ENCODE results near the gene GRM3. TPM values are rescaled to one million over a fixed set of nuclear protein-coding genes. Genes with fewer than 3 reads are reported as not detected.

Gene GRM3
- total and polyA plus RNA-seq, 2 donors (not counting 3 experiments of a cell fraction or from before 2014, with no cell fraction given), result not detected

- Histone ChIP-seq H3K79me2 (ENCODE audit: control insufficient read depth, insufficient read depth, low read length) (no peaks in the 10 kb centered on the region), H3K4me1 (ENCODE audit: control insufficient read depth, extremely low read depth, insufficient read depth, low read length) (no peaks in the 10 kb centered on the region), H3K27ac (ENCODE audit: insufficient read depth, low read depth, low read length) (no peak overlapping the region), H3K4me3 (replicated peaks in 1 of 3; ENCODE audit: insufficient read depth in 1 of 3, low read depth in 1 of 3, low read length in 3 of 3) (no peak overlapping the region), H3K9me1 (replicated peaks; ENCODE audit: control insufficient read depth, extremely low read depth, insufficient read depth, low read length) (no peaks in the 10 kb centered on the region), H3K9me3 (replicated peaks; ENCODE audit: control insufficient read depth, insufficient read depth, low read length) (no peaks in the 10 kb centered on the region), H4K20me1 (replicated peaks; ENCODE audit: control insufficient read depth, extremely low read depth, insufficient read depth, low read length) (no peaks in the 10 kb centered on the region), H2AFZ (ENCODE audit: low read depth, low read length) (no peak overlapping the region), H3K4me2 (ENCODE audit: insufficient read depth, low read length) (no peak overlapping the region), H3K9ac (replicated peaks; ENCODE audit: extremely low read depth, insufficient read depth, low read length) (no peak overlapping the region), H3K27me3 (ENCODE audit: control insufficient read depth in 2 of 2, insufficient read depth in 2 of 2, low read length in 2 of 2) (peaks cover 0 to 2% of the 10 kb centered on the region in 2 experiments), H3K36me3 (ENCODE audit: control insufficient read depth in 2 of 2, extremely low read depth in 1 of 2, insufficient read depth in 2 of 2, low read length in 2 of 2) (no peaks in the 10 kb centered on the region)
- TF ChIP-seq FOS (IDR thresholded peaks at IDR 0.05; ENCODE audit: borderline replicate concordance, insufficient read depth, low read length), result no peak
- TF ChIP-seq CTCF (IDR thresholded peaks at IDR 0.05; ENCODE audit: extremely low read depth in 1 of 2, insufficient read depth in 1 of 2, low read depth in 1 of 2, low read length in 2 of 2), result no peak
- no peak for TF ChIP-seq EZH2 (IDR thresholded peaks at IDR 0.05; ENCODE audit: borderline replicate concordance, low read depth, low read length, severe bottlenecking)
- CTCF ChIA-PET, result no interaction called here
- intact Hi-C loops (cut with micrococcal nuclease) (no loop called here), dilution Hi-C loops (cut with MboI; ENCODE audit: extremely low pct_ligation_motif_present, low sequenced_read_pairs) (no loop called here)
- no TSS peak for BruUV-seq (replicated peaks)
- DNase-seq (ENCODE audit: low read depth, low spot score) (peak; percentile 9), FAIRE-seq (no peak)
- POLR2A ChIA-PET, result no interaction called here
Observed at GRCh38 chr7:86760236-86760635, 116.5 kb downstream of the GRM3 start.

DNA sequence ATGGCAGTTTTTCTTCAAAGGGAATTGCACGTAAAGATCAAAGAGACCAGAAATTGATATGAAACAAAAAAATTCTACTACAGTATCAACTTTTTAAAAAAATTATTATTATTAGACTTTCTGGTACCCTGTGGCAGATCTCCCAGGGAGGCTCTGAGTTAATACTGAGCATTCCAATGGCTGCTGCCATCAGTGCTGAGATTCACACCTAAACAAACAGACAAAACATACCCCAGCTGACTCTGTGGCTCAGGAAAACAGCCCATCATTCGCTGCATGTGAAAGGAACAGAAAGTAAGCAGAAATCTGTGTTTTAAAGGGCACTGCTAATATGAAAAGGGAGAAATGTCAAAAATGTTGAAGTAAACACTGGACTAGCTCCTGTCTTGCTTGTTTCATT lies 118.4 kb downstream of the GRM3 start:
- H3K4me2 ChIP-seq (ENCODE audit: insufficient read depth, low read length), result no peak overlapping the region
- H3K79me2 ChIP-seq (ENCODE audit: control insufficient read depth, insufficient read depth, low read length), result no peaks in the 10 kb centered on the region
- POLR2A ChIA-PET, result no interaction called here
- FAIRE-seq, result no peak
- H2AFZ ChIP-seq (ENCODE audit: low read depth, low read length), result no peak overlapping the region
- no peak overlapping the region for H3K4me3 ChIP-seq (replicated peaks in 1 of 3; ENCODE audit: insufficient read depth in 1 of 3, low read depth in 1 of 3, low read length in 3 of 3)
- H3K4me1 ChIP-seq (ENCODE audit: control insufficient read depth, extremely low read depth, insufficient read depth, low read length), result no peaks in the 10 kb centered on the region
- H3K27ac ChIP-seq (ENCODE audit: insufficient read depth, low read depth, low read length), result no peak overlapping the region
- intact Hi-C loops (cut with micrococcal nuclease) (no loop called here), dilution Hi-C loops (cut with MboI; ENCODE audit: extremely low pct_ligation_motif_present, low sequenced_read_pairs) (no loop called here)
- H3K36me3 ChIP-seq (ENCODE audit: control insufficient read depth in 2 of 2, extremely low read depth in 1 of 2, insufficient read depth in 2 of 2, low read length in 2 of 2), result no peaks in the 10 kb centered on the region
- no peak for DNase-seq (ENCODE audit: low read depth, low spot score)
- CTCF ChIA-PET, result no interaction called here
- no peaks in the 10 kb centered on the region for H3K9me3 ChIP-seq (replicated peaks; ENCODE audit: control insufficient read depth, insufficient read depth, low read length)
- BruUV-seq (replicated peaks), result no TSS peak
- no peaks in the 10 kb centered on the region for H4K20me1 ChIP-seq (replicated peaks; ENCODE audit: control insufficient read depth, extremely low read depth, insufficient read depth, low read length)
- H3K27me3 ChIP-seq (ENCODE audit: control insufficient read depth in 2 of 2, insufficient read depth in 2 of 2, low read length in 2 of 2), result peaks cover 0 to 2% of the 10 kb centered on the region in 2 experiments
- H3K9me1 ChIP-seq (replicated peaks; ENCODE audit: control insufficient read depth, extremely low read depth, insufficient read depth, low read length), result no peaks in the 10 kb centered on the region
- TF ChIP-seq GATA2 (IDR thresholded peaks at IDR 0.05; ENCODE audit: insufficient read depth, insufficient read length, low read depth, low read length), result no peak
- TF ChIP-seq EZH2 (IDR thresholded peaks at IDR 0.05; ENCODE audit: borderline replicate concordance, low read depth, low read length, severe bottlenecking), result no peak
- TF ChIP-seq JUN (IDR thresholded peaks at IDR 0.05; ENCODE audit: borderline replicate concordance, insufficient read depth, insufficient read length, low read depth), result no peak
- no peak for TF ChIP-seq POLR2A (IDR thresholded peaks at IDR 0.05; ENCODE audit: low read depth, low read length)
- TF ChIP-seq FOS (IDR thresholded peaks at IDR 0.05; ENCODE audit: borderline replicate concordance, insufficient read depth, low read length), result no peak
- TF ChIP-seq, protein P1, sequence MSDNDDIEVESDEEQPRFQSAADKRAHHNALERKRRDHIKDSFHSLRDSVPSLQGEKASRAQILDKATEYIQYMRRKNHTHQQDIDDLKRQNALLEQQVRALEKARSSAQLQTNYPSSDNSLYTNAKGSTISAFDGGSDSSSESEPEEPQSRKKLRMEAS (IDR thresholded peaks at IDR 0.05; ENCODE audit: insufficient read depth, insufficient read length), result no peak
- no peak for TF ChIP-seq MYC (IDR thresholded peaks at IDR 0.05; ENCODE audit: low read depth, low read length)
- no peak for TF ChIP-seq CTCF (IDR thresholded peaks at IDR 0.05; ENCODE audit: extremely low read depth in 1 of 2, insufficient read depth in 1 of 2, low read depth in 1 of 2, low read length in 2 of 2)
- no peak for TF ChIP-seq POLR2AphosphoS5 (IDR thresholded peaks at IDR 0.05; ENCODE audit: insufficient read depth, low read depth, low read length)
- H3K9ac ChIP-seq (replicated peaks; ENCODE audit: extremely low read depth, insufficient read depth, low read length), result no peak overlapping the region
